Neuron (in vitro differentiated cells): Measurements from ENCODE around the gene MKKS.
"Not testable (repeated sequence)": the region's sequence is repeated elsewhere in the genome, so short reads cannot be mapped to it uniquely, and the experiment has no call there.

Experiments
- H2AFZ ChIP-seq: one replicate; pipeline ENCODE4 v1.6.1; 2013; ENCODE audit warnings: low read depth, mild to moderate bottlenecking, inconsistent platforms, low read length, moderate library complexity
- H3K27me3 ChIP-seq: one replicate; pipeline ENCODE4 v1.6.1; 2013; ENCODE audit warnings: low read length; ENCODE audit not compliant: insufficient read depth
- H3K36me3 ChIP-seq: one replicate; pipeline ENCODE4 v1.6.1; 2013; ENCODE audit warnings: low read length; ENCODE audit not compliant: insufficient read depth
- H3K4me1 ChIP-seq: one replicate; pipeline ENCODE4 v1.6.1; 2013; ENCODE audit warnings: low read length; ENCODE audit not compliant: insufficient read depth
- H3K4me3 ChIP-seq: 2 replicates; pipeline ENCODE4 v1.5.1; 2013; ENCODE audit warnings: mild to moderate bottlenecking, low read length, moderate library complexity
- H3K9me3 ChIP-seq: one replicate; pipeline ENCODE4 v1.6.1; 2013; ENCODE audit warnings: low read length

The MKKS gene

GRCh38 chr20:10423735-10424134 lies 10.3 kb downstream of the MKKS start:
- Histone ChIP-seq H3K4me3 (no peak overlapping the region), H3K27me3 (no peaks in the 10 kb centered on the region), H3K9me3 (no peaks in the 10 kb centered on the region), H3K4me1 (no peaks in the 10 kb centered on the region), H3K36me3 (peaks cover 2% of the 10 kb centered on the region), H2AFZ (no peak overlapping the region)

- no peaks in the 10 kb centered on the region for H3K9me3 ChIP-seq
- peaks cover 17% of the 10 kb centered on the region for H3K4me1 ChIP-seq
- peaks cover 3% of the 10 kb centered on the region for H3K36me3 ChIP-seq
- H3K4me3 ChIP-seq: no peak overlapping the region
- no peaks in the 10 kb centered on the region for H3K27me3 ChIP-seq
- H2AFZ ChIP-seq: no peak overlapping the region
Measured at GRCh38 chr20:10419550-10420133, 14.4 kb downstream of the MKKS start.

- not testable (repeated sequence) for H3K27me3 ChIP-seq, H2AFZ ChIP-seq, H3K9me3 ChIP-seq, H3K4me3 ChIP-seq, H3K36me3 ChIP-seq
- peaks cover 17% of the 10 kb centered on the region for H3K4me1 ChIP-seq
Measured at GRCh38 chr20:10417218-10417617, 16.8 kb downstream of the MKKS start.

GRCh38 chr20:10415013-10415650 lies 18.9 kb downstream of the MKKS start:
- Histone ChIP-seq H3K36me3 (peaks cover 3% of the 10 kb centered on the region), H3K4me1 (peaks cover 17% of the 10 kb centered on the region), H3K4me3 (no peak overlapping the region), H2AFZ (no peak overlapping the region), H3K27me3 (no peaks in the 10 kb centered on the region), H3K9me3 (no peaks in the 10 kb centered on the region)

GRCh38 chr20:10412591-10413408 lies 21.2 kb downstream of the MKKS start:
- H2AFZ ChIP-seq: no peak overlapping the region
- peaks cover 3% of the 10 kb centered on the region for H3K36me3 ChIP-seq
- peaks cover 23% of the 10 kb centered on the region for H3K4me1 ChIP-seq
- no peaks in the 10 kb centered on the region for H3K27me3 ChIP-seq
- H3K4me3 ChIP-seq: no peak overlapping the region
- no peaks in the 10 kb centered on the region for H3K9me3 ChIP-seq

- H3K4me3 ChIP-seq: no peak overlapping the region
- H2AFZ ChIP-seq: no peak overlapping the region
- H3K27me3 ChIP-seq: no peaks in the 10 kb centered on the region
- H3K4me1 ChIP-seq: peaks cover 23% of the 10 kb centered on the region
- H3K9me3 ChIP-seq: no peaks in the 10 kb centered on the region
- peaks cover under 1% of the 10 kb centered on the region for H3K36me3 ChIP-seq
Measured at GRCh38 chr20:10411673-10412072, 22.3 kb downstream of the MKKS start.

- H3K9me3 ChIP-seq: no peaks in the 10 kb centered on the region
- no peaks in the 10 kb centered on the region for H3K27me3 ChIP-seq
- H3K36me3 ChIP-seq: peaks cover 7% of the 10 kb centered on the region
- H3K4me1 ChIP-seq: peaks cover 6% of the 10 kb centered on the region
- H3K4me3 ChIP-seq: no peak overlapping the region
- no peak overlapping the region for H2AFZ ChIP-seq
Measured at GRCh38 chr20:10408108-10408813, 25.8 kb downstream of the MKKS start.

GRCh38 chr20:10404959-10405530 lies 29.0 kb downstream of the MKKS start:
- H3K36me3 ChIP-seq: peaks cover 7% of the 10 kb centered on the region
- no peaks in the 10 kb centered on the region for H3K9me3 ChIP-seq
- H3K4me3 ChIP-seq: no peak overlapping the region
- H3K27me3 ChIP-seq: no peaks in the 10 kb centered on the region
- no peak overlapping the region for H2AFZ ChIP-seq
- H3K4me1 ChIP-seq: peaks cover 6% of the 10 kb centered on the region

GRCh38 chr20:10404023-10404628 lies 29.9 kb downstream of the MKKS start:
- no peaks in the 10 kb centered on the region for H3K27me3 ChIP-seq
- peaks cover 7% of the 10 kb centered on the region for H3K36me3 ChIP-seq
- no peak overlapping the region for H3K4me3 ChIP-seq
- no peak overlapping the region for H2AFZ ChIP-seq
- peaks cover 6% of the 10 kb centered on the region for H3K4me1 ChIP-seq
- no peaks in the 10 kb centered on the region for H3K9me3 ChIP-seq

- no peak overlapping the region for H3K4me3 ChIP-seq
- peaks cover 7% of the 10 kb centered on the region for H3K36me3 ChIP-seq
- H3K4me1 ChIP-seq: peaks cover 1% of the 10 kb centered on the region
- no peaks in the 10 kb centered on the region for H3K9me3 ChIP-seq
- H3K27me3 ChIP-seq: no peaks in the 10 kb centered on the region
- no peak overlapping the region for H2AFZ ChIP-seq
Measured at GRCh38 chr20:10402938-10403608, 30.9 kb downstream of the MKKS start.

GRCh38 chr20:10398834-10399369 lies 35.1 kb downstream of the MKKS start:
- H2AFZ ChIP-seq: no peak overlapping the region
- H3K27me3 ChIP-seq: no peaks in the 10 kb centered on the region
- no peak overlapping the region for H3K4me3 ChIP-seq
- H3K9me3 ChIP-seq: no peaks in the 10 kb centered on the region
- H3K4me1 ChIP-seq: no peaks in the 10 kb centered on the region
- H3K36me3 ChIP-seq: no peaks in the 10 kb centered on the region

GRCh38 chr20:10394752-10395151 lies 39.3 kb downstream of the MKKS start:
- not testable (repeated sequence) for H3K36me3 ChIP-seq, H3K4me1 ChIP-seq, H3K9me3 ChIP-seq, H3K4me3 ChIP-seq, H3K27me3 ChIP-seq, H2AFZ ChIP-seq
